ENCODE results near the gene FXR1.
"Not testable (repeated sequence)": the region's sequence is repeated elsewhere in the genome, so short reads cannot be mapped to it uniquely, and the experiment has no call there.

FXR1 gene

GRCh38 chr3:180912304-180913296, at the start of gene FXR1:
Gene FXR1, plus strand, starts transcription at chr3:180912670. Its CDS starts 16 bp downstream, at chr3:180912686.
- peak; percentile 58 for TF ChIP-seq CTCF (IDR thresholded peaks at IDR 0.05; ENCODE audit: low read depth, low read length, missing control alignments)
- DNase-seq (ENCODE audit: low read depth) = peak; percentile 79
- H3K4me3 ChIP-seq (ENCODE audit: low read depth, low read length) = peak within 1 kb of the TSS; percentile 92

- no peak for DNase-seq (ENCODE audit: low read depth)
- TF ChIP-seq CTCF (IDR thresholded peaks at IDR 0.05; ENCODE audit: low read depth, low read length, missing control alignments) = no peak
- H3K4me3 ChIP-seq (ENCODE audit: low read depth, low read length) = no peak overlapping the region
Measured at GRCh38 chr3:180870008-180870699, 42.3 kb upstream of the FXR1 start.

GRCh38 chr3:180871901-180872300, 40.6 kb upstream of the FXR1 start:
- DNase-seq (ENCODE audit: low read depth) = no peak
- no peak overlapping the region for H3K4me3 ChIP-seq (ENCODE audit: low read depth, low read length)
- TF ChIP-seq CTCF (IDR thresholded peaks at IDR 0.05; ENCODE audit: low read depth, low read length, missing control alignments) = no peak

GRCh38 chr3:180872430-180872829, 40.0 kb upstream of the FXR1 start:
- H3K4me3 ChIP-seq (ENCODE audit: low read depth, low read length); DNase-seq (ENCODE audit: low read depth): not testable (repeated sequence)

GRCh38 chr3:180875124-180875698, 37.3 kb upstream of the FXR1 start:
- DNase-seq (ENCODE audit: low read depth) = no peak
- H3K4me3 ChIP-seq (ENCODE audit: low read depth, low read length) = no peak overlapping the region
- TF ChIP-seq CTCF (IDR thresholded peaks at IDR 0.05; ENCODE audit: low read depth, low read length, missing control alignments) = no peak

- H3K4me3 ChIP-seq (ENCODE audit: low read depth, low read length) = no peak overlapping the region
- no peak for TF ChIP-seq CTCF (IDR thresholded peaks at IDR 0.05; ENCODE audit: low read depth, low read length, missing control alignments)
- no peak for DNase-seq (ENCODE audit: low read depth)
Measured at GRCh38 chr3:180881065-180881801, 31.2 kb upstream of the FXR1 start.
